Activated naive CD4-positive, alpha-beta T cell (primary cell): ENCODE data around the gene KIAA0586.
"Not testable (repeated sequence)": the region's sequence is repeated elsewhere in the genome, so short reads cannot be mapped to it uniquely, and the experiment has no call there.

Experiments used
- DNase-seq, 4 experiments: peaks; one replicate each; lab custom pipeline; 2025; lab: John Stamatoyannopoulos, UW

KIAA0586 gene

DNA sequence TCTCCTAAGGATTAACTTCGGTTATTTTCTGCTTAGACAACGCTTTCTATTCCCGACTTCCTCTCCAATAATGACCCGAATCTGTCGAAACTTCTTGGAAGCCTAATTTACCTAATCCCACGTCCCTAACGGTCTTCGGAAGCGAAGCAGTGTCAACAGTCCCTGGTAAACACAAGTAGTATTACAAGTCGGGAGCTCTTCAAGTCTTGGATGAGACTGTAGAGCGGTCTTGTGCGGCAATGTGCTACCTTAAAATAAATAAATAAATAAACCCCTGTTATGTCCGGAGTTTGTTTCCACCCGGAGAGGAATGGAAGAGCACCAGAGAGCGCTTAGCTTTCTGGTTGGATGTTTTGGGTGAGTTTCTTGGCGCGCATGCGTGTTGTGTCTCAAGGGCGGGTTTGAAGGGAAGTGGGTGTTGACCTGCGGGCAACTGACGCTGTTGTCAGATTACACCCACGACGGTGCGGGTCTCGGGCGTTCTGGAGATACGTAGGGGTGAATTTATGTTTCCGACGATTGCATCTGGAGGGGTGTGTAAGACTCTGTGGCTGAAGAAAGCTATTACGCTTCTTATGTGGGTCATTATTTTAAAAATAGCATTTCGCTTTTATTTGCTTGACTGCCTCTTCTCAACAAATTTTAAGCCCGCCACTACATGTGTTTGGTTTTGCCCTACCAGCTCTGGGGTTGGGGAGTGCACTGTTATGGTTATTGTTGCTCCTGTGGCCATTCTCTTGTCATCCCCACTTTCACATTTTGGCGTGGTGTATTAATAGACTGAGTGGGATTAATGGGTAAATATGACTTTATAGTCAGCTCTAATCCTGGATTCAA is at the start of gene KIAA0586, which contains the start of gene TIMM9:
Gene KIAA0586 (plus strand): TSS at position 439 of the 837 bp plus-strand sequence. CDS start 546 bp downstream, outside the sequence.
Gene TIMM9 (minus strand): TSS at position 251 of the 837 bp plus-strand sequence. CDS start 15,586 bp downstream, outside the sequence.
- DNase-seq: peak; percentile 79 to 90 (median 86)

DNA sequence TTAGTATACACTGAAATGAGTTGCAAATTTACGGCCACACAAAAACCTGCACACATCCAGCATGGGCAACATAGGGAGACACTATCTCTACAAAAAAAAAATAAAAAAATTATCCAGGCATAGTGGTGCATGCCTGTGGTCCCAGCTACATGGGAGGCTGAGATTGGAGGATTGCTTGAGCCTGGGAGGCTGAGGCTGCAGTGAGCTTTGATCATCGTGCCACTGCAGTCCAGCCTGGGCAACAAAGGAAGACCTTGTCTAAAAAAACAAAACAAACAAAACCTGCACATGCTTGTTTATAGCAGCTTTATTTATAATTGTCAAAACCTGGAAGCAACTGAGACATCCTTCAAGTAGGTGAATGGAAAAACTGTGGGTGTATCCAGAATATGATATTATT is 36.7 kb upstream of the KIAA0586 start:
- no peak for DNase-seq

DNA sequence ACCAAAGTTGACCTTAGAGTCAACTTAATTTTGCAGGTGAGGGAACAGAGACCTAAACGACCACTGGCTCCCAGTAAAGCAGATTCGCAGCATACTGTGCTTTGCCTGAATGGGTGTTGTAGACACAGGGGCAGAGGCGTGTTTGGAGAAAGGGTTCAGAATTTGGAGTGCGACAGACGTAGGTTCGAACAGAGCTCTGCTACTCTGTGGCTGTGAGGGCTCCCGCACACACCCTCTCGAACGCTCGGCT is 32.0 kb upstream of the KIAA0586 start:
- no peak for DNase-seq

DNA sequence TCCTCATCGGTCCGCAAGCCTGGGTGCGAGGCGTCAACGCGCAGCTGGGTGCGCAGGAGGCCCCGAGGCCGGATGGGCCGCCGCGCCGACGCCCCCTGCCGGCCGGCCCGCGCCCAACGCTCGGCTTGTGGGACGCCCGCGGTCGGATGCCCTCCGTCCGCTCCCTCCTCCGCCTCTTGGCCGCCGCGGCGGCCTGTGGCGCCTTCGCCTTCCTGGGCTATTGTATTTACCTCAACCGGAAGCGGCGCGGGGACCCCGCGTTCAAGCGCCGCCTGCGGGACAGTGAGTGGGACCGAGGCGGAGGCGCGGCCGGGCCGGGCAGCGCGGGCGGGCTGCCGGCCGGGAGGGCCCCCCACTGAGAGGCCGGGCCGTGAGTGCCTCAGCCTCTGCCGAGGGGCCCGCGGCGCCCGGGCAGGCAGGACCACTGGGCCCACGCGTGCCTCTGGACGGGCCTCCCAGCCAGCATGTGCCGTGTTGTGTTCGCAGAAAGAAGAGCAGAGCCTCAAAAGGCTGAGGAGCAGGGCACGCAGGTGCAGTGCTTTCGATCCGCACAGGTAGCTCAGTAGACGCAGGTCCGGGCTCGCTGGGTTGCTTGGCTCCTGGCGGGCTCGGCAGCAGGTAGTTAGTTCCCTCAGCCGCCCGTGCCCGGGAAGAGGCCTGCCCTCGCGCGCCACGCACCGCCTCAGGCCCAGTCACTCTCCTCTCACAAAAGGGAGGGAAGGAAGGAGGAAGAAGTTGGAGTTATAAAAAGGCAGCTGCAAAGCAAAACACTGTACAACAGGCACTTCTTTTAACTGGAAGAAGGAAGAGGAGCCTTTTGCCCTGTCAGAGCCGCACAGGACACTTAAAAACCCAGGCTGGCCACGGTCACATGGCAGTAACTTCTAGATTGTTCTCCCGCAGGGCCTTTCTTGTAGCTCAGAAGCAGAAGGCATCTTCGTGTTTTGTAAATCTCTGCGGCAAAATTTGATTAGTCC is 31.4 kb upstream of the KIAA0586 start, which contains the start of gene TOMM20L:
Gene TOMM20L (plus strand): TSS at position 119 of the 977 bp plus-strand sequence. CDS start 28 bp downstream, at position 147.
- peak; percentile 16 to 69 (median 38) for DNase-seq

DNA sequence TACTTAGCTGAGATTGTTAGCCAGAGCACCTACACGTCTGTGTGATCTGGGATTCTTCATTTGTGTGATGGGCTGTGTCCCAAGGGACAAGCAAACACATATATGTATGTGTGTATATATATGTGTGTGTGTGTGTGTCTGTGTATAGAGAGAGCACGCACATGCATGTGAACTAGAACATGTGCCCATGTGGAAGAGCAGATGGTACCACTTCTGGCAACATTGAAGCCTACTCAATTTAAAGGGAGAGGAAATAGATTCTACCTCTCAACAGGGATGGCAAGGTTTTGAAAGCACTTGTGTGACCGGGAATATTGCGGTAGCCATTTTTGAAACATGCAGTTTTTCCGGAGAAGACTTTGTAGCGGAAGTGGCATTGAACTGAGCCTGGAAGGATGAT is 30.4 kb upstream of the KIAA0586 start:
- DNase-seq: no peak

DNA sequence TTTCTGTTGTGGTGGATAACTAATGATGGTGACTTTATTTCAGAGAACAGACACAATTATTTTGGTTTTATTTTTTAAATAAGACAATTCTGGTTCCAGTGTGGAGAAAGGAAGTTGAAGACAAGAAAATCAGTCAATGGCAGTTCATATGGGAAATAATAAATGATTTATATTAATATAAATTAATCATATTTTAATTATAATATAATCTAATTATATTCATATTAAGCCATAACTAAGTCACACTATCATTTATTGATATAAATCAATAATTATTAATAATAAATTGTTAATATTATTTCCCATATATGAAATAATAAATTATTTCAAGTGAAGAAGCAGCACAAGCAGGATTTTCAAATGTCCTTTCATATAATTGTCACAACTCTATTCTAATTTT is 29.0 kb upstream of the KIAA0586 start:
- no peak for DNase-seq

DNA sequence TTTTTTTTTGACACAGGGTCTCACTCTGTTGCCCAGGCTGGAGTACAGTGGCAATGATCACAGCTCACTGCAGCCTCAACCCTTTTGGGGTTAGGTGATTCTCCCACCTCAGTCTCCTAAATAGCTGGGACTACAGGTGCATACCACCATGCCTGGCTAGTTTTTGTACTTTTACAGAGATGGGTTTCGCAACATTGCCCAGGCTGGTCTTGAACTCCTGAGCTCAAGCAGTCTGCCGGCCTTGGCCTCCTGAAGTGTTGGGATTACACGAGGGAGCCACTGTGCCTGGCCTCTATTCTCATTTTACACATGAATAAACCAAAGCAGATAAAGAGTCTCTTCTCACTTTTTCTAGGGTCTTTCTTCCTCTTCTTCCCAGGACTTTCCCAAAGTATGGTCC is 28.6 kb upstream of the KIAA0586 start:
- no peak for DNase-seq

DNA sequence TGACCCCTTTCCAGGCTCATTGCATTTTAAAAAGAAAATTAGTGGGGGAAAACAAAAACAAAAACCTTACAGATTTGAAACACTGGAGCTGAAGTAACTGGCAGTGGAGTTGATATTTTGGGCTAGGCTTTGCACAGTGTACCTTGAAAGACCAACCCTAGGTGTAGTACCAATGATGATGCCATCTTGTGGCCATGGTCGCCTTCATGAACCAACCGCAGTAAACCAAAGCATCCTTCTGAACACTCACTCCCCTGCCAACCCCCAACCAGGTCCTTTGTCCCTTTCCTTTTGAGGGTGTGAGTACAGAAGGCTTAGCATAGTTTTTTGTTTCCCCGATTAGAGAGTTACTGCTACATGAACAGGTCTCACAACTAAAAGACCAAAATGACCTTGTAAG is 25.9 kb upstream of the KIAA0586 start:
- DNase-seq: no peak

DNA sequence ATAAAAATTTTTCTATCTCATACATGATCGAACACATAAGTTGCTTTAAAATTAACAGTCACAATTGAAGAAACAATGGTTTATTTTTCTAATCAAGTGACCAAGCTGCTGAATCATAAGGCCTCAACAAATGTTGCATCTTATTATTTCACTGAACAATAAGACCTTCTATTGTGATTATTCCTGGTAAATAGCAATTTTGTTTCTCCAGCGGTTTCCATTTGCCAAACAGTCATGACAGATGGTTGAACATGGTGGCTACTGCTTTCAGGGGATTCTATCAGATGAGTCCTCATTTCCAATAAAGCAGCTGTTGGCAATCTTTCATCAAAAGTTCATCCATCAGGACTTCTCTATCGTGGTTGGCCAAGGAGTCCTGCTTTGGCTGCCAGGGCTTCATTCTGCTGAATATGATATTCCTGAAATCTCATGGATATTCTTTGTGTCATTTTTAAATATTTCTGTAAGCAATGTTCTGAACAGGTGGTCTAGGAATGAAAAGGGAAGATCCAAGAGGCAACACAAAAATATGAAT is 18.8 kb upstream of the KIAA0586 start:
- no peak for DNase-seq

DNA sequence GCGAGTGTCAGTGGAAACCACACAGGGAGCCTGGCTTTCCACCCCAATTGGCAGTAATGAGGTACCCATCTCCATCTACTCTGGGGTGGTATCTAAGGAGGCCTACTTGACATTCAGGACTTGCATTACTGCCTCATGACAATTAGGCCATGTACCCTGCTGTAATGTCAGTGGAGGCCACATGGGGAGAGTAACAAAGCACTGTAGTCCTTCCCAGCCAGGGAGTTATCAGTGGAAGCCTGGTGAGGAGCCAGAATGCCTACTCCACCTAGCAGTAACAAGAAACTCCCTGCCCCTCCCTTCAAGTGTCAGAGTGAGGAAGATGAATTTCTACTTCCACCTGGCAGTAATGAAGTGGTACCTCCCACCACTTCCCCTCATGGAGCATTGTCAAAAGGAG is 12.7 kb upstream of the KIAA0586 start:
- no peak for DNase-seq

DNA sequence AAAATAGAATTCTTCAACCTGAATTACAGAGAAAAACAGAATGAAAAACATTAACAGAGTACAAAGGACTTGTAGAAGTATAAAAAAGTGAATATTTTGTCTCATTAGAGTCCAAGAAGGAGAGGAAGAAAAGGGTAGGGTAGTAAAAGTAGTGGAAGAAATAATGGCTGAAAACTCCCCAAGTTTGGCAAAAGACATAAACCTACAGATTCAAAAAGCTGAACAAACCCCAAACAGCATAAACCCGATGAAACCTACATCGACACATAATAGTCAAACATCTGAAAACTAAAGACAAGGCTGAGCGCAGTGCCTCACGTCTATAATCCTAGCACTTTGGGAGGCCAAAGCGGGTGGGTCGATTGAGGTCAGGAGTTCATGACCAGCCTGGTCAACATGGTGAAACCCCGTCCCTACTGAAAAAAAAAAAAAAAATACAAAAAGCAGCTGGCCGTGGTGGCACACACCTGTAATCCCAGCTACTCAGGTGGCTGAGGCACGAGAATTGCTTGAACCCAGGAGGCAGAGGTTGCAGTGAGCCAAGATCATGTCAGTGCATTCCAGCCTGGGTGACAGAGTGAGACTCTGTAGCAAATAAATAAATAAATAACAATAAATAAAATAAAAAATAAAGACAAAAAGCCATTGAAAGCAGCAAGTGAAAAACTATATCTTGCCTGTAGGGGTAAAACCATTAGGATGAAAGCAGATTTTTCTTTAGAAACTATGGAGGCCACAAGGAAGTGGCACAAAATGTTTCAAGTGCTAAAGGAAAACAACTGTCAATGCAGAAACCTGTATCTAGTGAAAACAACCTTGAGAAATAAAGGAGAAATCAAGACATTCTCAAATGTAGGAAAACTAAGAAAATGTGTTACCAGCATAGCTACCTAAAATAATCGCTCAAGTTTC is 11.6 kb upstream of the KIAA0586 start:
- DNase-seq: no peak

DNA sequence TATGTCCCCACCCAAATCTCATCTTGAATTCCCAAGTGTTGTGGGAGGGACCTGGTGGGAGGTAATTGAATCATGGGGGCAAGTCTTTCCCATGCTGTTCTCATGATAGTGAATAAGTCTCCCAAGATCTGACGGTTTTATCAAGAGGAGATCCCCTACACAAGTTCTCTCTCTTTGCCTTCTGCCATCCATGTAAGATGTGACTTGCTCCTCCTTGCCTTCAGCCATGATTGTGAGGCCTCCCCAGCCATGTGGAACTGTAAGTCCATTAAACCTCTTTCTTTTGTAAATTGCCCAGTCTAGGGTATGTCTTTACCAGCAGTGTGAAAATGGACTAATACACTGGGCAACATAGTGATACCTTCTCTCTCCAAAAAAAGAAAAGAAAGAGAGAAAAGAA is 10.6 kb upstream of the KIAA0586 start:
- DNase-seq: not testable (repeated sequence)

DNA sequence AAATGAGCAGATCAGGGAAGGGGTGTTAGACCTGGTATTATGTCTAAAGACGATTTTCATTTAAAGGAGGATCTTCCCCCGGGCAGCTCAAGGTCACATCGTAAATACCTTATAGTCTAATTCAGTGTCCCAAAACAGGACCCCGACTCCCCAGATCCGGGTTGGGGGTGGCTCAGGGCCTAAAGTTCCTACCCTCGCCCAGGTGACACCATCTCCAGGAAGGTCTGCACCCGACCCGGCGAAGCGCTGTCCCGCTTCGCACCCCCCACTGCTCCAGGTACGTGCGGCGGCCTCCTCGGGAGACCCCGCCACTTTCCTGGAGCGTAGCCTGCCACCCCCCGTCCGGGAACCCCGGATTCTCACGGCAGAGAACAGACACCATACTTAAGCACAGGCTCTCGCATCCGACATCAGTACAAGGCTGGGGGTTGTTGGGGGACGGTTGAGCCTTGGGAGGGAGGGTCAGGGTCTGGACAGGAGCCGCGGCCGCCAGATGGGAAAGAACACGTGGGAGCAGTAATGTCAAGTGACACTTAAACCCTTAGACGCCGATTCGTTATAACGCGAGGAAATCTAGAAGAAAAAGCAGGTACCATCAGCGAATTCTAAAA is 744 bp upstream of the KIAA0586 start:
- peak; percentile 9 to 28 (median 20) for DNase-seq

DNA sequence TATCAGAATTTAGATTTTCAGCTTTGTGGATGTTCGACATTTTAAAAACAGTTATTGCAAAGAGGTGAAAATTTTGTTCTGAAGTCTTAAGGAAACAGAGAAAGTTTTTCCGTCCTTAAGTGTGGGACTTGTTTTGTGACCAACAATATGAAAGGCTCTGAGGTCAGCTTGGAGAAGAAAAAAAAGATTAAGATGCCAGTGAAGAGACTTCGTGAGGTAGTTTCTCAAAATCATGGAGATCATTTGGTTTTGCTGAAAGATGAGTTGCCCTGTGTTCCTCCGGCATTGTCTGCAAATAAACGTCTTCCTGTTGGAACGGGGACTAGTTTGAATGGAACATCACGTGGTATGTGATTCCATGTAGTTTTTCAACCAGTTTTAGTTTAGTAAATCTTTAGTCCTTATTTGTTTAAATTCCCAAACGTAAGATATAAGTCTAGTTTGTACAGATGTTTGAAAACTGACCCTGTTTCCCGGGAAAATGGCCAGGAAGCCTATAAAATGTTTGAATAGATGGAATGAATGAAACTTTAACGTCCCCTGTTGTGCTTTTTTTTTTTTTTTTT is 682 bp downstream of the KIAA0586 start:
- DNase-seq: no peak

DNA sequence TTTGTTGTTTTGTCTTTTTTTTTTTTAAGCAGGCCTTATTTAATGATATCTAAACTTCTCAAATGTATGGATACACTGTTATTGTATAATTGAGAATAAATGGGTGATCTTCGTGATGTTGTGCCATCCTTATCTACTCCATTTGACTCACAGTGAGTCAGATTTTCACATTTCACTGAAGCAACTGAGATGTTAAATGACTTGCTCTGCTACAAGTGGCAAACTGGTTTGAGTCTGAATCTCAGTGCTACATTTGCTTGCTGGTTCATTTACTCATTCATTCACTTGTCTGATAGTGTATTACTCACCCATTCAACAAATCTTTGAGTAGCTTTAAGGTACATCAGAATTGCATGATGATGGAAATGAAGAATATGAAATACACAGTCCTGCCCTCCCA is 2.6 kb downstream of the KIAA0586 start:
- DNase-seq: no peak

DNA sequence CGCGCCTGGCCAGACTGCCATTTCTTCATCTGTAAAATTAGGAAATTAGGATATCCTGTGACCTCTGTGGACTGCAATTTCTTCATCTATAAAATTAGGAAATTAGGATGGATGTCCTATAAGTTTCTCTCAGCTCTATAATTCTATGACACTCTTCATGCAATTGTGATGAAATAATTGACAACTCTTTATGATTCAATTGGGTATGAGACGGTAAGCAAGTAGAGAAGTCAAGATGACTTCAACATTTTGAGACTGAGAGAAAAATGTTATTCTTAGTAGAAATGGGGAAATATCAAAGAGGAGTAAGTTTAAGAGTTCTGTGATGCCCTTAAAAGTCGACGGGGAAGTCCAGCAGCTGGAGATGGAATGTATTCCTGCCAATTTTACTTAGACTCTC is 12.0 kb downstream of the KIAA0586 start:
- DNase-seq: no peak

DNA sequence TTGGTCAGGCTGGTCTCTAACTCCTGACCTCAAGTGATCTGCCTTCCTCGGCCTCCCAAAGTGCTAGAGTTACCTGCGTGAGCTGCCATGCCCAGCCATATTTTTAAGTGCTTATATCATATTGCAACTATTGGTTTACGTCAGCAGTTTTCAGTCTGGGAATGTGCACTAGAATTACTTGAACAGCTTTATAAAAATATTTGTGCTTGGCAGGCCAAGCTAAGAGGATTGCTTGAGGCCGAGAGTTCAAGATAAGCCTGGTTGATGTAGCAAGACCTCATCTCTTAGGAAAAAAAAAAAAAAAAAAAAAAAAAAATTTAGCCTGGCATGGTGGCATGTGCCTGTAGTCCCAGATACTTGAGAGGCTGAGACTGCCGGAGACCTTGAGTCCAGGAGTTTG is 17.1 kb downstream of the KIAA0586 start:
- DNase-seq: no peak

DNA sequence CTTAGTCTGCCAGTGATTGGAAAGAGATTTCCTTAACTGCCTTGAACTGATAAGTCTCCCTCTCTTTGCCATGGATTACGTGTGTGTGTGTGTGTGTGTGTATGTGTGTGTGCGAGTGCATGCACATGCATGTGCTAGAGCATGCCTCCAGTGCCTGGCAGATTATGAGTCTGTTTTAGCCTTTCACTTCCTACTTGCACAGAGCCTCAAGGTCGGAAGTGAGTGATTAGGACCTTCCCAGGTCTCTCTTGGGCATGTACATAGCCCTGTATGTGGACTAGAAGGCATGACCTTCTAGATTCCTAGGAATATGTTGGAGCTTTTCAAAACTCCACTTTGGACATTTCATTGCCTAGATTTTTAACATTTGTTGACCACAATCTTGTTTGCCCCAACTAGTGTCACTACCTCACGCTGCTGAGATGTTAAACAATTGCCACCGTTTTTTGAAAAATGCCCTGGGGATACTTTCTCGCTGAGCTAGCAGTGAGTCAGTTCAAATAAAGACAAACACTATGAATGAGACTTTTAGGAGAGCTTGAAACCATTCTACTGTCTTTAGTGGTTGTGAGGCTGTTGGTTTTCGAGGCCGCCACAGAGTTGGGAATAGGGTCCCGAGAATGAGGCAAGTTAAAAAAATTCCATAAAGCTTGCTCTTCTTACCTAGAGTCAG is 28.2 kb downstream of the KIAA0586 start:
- no peak for DNase-seq

DNA sequence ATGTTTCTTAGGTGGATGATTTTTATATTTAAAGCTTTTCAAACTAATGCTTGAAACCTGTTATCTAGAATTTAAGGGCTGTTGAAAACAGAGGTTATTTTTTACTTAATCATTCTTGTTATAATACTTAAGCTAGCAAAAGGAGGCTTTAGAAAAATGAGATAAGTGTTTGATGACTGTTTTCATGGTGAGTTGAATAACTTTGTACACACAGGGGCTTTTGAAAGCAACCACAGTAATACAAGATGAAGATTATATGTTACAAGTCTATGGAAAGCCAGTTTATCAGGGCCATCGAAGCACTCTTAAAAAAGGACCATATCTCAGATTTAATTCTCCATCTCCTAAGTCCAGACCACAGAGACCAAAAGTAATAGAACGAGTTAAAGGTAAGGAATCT is 33.3 kb downstream of the KIAA0586 start:
- no peak for DNase-seq

DNA sequence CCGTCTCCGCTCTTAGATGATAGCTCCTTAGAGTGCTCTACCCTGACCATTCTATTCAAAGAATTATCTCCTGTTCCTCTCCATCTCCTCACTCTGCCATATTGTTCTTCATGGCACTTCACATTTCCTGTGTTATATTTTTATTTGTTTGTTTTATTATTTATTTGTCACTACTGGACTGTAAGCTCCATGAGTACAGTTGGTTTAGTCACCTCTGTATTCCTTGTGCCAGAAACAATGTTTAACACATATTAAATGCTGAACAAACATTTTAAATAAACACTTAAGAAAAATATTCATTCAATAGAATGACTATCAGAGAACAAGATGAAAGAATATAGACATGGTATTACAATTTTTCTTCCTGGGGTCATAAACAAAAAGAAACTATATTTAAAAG is 35.6 kb downstream of the KIAA0586 start:
- no peak for DNase-seq
